C4-2B (cell line): ENCODE measurements around the gene UGT1A7.
"Not testable (repeated sequence)": the region's sequence is repeated elsewhere in the genome, so short reads cannot be mapped to it uniquely, and the experiment has no call there.

Source experiments
- ZFX ChIP-seq: fragments of 450-650 bp; IDR thresholded peaks from 2 replicates; pipeline ENCODE4 v1.6.1; 2017
- TF ChIP-seq, protein P1 (sequence below): fragments of 450-650 bp; conservative IDR thresholded peaks from 2 replicates; pipeline ENCODE4 v1.5.1; 2017; ENCODE audit warnings: mild to moderate bottlenecking

DNA sequence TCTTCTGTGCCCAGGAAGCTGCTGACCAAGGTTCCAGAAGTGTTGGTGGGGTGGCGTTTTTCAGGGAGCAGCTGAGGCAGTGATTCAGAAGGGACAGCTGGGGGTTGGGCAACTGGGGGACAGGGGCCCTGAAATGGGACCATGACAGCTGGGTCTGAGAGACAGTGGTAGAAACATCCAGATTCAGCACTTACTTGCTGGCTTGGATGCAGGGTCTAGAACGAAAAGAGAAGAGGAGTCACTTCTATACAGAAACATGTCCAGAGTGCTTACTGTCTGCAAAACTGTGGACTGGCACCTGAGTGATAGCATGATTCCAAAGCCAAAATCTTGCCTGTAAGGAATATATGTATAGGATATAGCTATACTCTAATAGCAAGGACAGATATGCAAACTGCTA is 64.1 kb downstream of the UGT1A7 start:
- TF ChIP-seq, protein P1, sequence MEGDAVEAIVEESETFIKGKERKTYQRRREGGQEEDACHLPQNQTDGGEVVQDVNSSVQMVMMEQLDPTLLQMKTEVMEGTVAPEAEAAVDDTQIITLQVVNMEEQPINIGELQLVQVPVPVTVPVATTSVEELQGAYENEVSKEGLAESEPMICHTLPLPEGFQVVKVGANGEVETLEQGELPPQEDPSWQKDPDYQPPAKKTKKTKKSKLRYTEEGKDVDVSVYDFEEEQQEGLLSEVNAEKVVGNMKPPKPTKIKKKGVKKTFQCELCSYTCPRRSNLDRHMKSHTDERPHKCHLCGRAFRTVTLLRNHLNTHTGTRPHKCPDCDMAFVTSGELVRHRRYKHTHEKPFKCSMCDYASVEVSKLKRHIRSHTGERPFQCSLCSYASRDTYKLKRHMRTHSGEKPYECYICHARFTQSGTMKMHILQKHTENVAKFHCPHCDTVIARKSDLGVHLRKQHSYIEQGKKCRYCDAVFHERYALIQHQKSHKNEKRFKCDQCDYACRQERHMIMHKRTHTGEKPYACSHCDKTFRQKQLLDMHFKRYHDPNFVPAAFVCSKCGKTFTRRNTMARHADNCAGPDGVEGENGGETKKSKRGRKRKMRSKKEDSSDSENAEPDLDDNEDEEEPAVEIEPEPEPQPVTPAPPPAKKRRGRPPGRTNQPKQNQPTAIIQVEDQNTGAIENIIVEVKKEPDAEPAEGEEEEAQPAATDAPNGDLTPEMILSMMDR: not testable (repeated sequence)
- TF ChIP-seq ZFX: not testable (repeated sequence)
